H1 (cell line): ENCODE results near the gene IL31RA. TPM values are rescaled to one million over a fixed set of nuclear protein-coding genes. Genes with fewer than 3 reads are reported as not detected.

ENCODE experiments used
- KDM1A ChIP-seq: fragments of 200-600, 300-600 bp; sonication (generic); IDR thresholded peaks from 2 replicates; pipeline ENCODE4 v1.7.1; 2016; ENCODE audit warnings: mild to moderate bottlenecking, low read length, borderline replicate concordance
- NANOG ChIP-seq: IDR thresholded peaks from 2 replicates; pipeline ENCODE4 v1.6.1; 2011; ENCODE audit warnings: low read length, low read depth, mild to moderate bottlenecking, inconsistent platforms; ENCODE audit not compliant: insufficient read depth, poor library complexity, severe bottlenecking
- SP1 ChIP-seq: IDR thresholded peaks from 2 replicates; pipeline ENCODE4 v1.6.1; 2011; ENCODE audit warnings: low read depth, low read length
- polyA plus RNA-seq, 7 experiments: library from polyadenylated mRNA; depleted of rRNA in 3 of 7; stranded (reverse) in 5 of 7; unstranded in 2 of 7; fragments of >200 nt in 5 of 7; fragments of 200-250 nt in 2 of 7; gene quantifications; 1 replicate in 5 of 7; 2 replicates in 1 of 7; 4 replicates in 1 of 7; pipeline versions ENCODE4 v1.2.1 to v1.2.3, GENCODE V29; 2011 to 2013; ENCODE audit warnings: missing spikeins in 2 of 7, mixed read lengths in 2 of 7
- total RNA-seq: library from RNA; stranded (reverse); fragmentation: NEBNext Ultra II Directional; extraction: Animal tissue kit (Norgen Biotek cat#: 25700); gene quantifications from 2 replicates; pipeline ENCODE4 v1.2.1, GENCODE V29; 2021

The IL31RA gene
- total and polyA plus RNA-seq, 2 of the 8 experiments (the other 6 are each of a cell fraction or from before 2014, with no cell fraction given) = not detected

DNA sequence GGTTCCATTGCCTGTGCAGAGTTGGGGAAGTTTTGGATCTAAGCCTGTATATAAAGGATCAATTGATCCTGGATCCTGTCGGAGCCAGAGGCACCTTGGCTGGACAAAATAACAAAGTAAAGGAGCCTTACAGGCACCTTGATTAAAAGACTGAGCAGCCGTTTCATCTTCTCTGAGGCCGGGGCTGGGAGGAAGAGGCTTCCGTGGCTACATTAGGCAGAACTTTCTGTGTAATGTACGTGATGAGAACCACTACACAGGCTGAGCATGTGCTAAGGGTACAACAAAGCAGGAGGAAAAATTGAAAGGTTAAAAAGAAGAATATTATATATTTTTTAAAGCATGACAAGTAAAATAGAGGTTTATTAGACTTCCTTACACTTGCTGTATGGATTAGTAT is 37.0 kb downstream of the IL31RA start (continued):
- TF ChIP-seq SP1 (no peak), KDM1A (no peak), NANOG (no peak)
